ENCODE data around the gene TCP1.

The TCP1 gene

DNA sequence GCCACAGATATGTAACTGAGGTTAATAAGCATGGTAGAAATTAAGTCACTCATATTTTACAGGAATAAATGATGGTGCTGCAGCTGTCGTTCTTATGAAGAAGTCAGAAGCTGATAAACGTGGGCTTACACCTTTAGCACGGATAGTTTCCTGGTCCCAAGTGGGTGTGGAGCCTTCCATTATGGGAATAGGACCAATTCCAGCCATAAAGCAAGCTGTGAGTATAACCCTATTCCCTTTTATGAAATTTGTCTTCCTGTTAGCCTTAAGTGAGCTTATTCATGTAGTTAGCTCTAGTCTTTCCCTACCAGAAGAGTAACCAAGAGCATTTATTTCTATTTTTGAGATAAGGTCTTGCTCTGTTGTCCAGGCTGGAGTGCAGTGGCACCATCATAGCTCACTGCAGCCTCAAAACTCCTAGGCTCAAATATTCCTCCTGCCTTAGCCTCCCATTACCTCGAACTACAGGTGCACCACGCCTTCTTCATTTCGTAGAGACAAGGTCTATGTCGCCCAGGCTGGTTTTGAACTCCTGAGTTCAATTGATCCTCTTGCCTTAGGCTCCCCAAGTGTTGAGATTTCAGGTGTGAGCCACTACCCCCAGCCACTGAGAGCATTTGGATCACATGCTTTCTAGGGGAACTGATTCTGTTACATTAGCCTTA, 12.0 kb downstream of the TCP1 start:
- TF ChIP-seq, protein P1, sequence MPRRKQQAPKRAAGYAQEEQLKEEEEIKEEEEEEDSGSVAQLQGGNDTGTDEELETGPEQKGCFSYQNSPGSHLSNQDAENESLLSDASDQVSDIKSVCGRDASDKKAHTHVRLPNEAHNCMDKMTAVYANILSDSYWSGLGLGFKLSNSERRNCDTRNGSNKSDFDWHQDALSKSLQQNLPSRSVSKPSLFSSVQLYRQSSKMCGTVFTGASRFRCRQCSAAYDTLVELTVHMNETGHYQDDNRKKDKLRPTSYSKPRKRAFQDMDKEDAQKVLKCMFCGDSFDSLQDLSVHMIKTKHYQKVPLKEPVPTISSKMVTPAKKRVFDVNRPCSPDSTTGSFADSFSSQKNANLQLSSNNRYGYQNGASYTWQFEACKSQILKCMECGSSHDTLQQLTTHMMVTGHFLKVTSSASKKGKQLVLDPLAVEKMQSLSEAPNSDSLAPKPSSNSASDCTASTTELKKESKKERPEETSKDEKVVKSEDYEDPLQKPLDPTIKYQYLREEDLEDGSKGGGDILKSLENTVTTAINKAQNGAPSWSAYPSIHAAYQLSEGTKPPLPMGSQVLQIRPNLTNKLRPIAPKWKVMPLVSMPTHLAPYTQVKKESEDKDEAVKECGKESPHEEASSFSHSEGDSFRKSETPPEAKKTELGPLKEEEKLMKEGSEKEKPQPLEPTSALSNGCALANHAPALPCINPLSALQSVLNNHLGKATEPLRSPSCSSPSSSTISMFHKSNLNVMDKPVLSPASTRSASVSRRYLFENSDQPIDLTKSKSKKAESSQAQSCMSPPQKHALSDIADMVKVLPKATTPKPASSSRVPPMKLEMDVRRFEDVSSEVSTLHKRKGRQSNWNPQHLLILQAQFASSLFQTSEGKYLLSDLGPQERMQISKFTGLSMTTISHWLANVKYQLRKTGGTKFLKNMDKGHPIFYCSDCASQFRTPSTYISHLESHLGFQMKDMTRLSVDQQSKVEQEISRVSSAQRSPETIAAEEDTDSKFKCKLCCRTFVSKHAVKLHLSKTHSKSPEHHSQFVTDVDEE (CRISPR knock-in tag; IDR thresholded peaks at IDR 0.05): no peak
- TF ChIP-seq BACH2 (CRISPR knock-in tag; IDR thresholded peaks at IDR 0.05; ENCODE audit: borderline replicate concordance): no peak
- TF ChIP-seq, protein P2, sequence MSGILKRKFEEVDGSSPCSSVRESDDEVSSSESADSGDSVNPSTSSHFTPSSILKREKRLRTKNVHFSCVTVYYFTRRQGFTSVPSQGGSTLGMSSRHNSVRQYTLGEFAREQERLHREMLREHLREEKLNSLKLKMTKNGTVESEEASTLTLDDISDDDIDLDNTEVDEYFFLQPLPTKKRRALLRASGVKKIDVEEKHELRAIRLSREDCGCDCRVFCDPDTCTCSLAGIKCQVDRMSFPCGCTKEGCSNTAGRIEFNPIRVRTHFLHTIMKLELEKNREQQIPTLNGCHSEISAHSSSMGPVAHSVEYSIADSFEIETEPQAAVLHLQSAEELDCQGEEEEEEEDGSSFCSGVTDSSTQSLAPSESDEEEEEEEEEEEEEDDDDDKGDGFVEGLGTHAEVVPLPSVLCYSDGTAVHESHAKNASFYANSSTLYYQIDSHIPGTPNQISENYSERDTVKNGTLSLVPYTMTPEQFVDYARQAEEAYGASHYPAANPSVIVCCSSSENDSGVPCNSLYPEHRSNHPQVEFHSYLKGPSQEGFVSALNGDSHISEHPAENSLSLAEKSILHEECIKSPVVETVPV (CRISPR knock-in tag; IDR thresholded peaks at IDR 0.05): no peak
- no peak for TF ChIP-seq GLIS3 (CRISPR knock-in tag; IDR thresholded peaks at IDR 0.05)
- no peak for TF ChIP-seq TCF4 (CRISPR knock-in tag; IDR thresholded peaks at IDR 0.05; ENCODE audit: borderline replicate concordance)
- no peak for TF ChIP-seq ZC3H10 (CRISPR knock-in tag; IDR thresholded peaks at IDR 0.05)
- TF ChIP-seq, protein P3, sequence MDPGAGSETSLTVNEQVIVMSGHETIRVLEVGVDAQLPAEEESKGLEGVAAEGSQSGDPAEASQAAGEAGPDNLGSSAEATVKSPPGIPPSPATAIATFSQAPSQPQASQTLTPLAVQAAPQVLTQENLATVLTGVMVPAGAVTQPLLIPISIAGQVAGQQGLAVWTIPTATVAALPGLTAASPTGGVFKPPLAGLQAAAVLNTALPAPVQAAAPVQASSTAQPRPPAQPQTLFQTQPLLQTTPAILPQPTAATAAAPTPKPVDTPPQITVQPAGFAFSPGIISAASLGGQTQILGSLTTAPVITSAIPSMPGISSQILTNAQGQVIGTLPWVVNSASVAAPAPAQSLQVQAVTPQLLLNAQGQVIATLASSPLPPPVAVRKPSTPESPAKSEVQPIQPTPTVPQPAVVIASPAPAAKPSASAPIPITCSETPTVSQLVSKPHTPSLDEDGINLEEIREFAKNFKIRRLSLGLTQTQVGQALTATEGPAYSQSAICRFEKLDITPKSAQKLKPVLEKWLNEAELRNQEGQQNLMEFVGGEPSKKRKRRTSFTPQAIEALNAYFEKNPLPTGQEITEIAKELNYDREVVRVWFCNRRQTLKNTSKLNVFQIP (CRISPR knock-in tag; IDR thresholded peaks at IDR 0.05; ENCODE audit: borderline replicate concordance, low read depth): no peak
- TF ChIP-seq ISL1 (CRISPR knock-in tag; IDR thresholded peaks at IDR 0.05): no peak
- no peak for TF ChIP-seq TOX (CRISPR knock-in tag; IDR thresholded peaks at IDR 0.05; ENCODE audit: borderline replicate concordance)
- TF ChIP-seq, protein P4, sequence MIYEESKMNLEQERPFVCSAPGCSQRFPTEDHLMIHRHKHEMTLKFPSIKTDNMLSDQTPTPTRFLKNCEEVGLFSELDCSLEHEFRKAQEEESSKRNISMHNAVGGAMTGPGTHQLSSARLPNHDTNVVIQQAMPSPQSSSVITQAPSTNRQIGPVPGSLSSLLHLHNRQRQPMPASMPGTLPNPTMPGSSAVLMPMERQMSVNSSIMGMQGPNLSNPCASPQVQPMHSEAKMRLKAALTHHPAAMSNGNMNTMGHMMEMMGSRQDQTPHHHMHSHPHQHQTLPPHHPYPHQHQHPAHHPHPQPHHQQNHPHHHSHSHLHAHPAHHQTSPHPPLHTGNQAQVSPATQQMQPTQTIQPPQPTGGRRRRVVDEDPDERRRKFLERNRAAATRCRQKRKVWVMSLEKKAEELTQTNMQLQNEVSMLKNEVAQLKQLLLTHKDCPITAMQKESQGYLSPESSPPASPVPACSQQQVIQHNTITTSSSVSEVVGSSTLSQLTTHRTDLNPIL (CRISPR knock-in tag; IDR thresholded peaks at IDR 0.05; ENCODE audit: low read depth): no peak
- TF ChIP-seq ZNF8 (CRISPR knock-in tag; IDR thresholded peaks at IDR 0.05): no peak
- TF ChIP-seq SNAI2 (CRISPR knock-in tag; IDR thresholded peaks at IDR 0.05): no peak

DNA sequence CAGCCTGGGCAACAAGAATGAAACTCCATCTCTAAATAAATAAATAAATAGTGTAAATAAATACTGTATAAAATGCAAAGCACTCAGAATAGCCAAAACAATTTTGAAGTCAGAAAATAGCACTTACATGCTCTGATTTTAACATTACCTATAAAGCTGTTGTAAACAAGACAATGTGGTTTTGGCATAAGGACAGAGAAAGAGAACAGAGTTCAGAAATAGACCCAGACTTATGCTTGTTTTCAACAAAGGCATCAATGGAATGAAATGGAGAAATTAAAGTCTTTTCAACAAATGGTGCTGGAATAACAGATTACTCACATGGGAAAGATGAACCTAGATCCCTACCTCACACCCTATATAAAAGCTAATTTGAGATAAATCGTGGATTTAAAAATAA, 17.2 kb downstream of the TCP1 start:
- ATAC-seq: no peak
- TF ChIP-seq ISL1 (CRISPR knock-in tag; IDR thresholded peaks at IDR 0.05) (no peak), ZFP30 (CRISPR knock-in tag; IDR thresholded peaks at IDR 0.05) (no peak), BACH2 (CRISPR knock-in tag; IDR thresholded peaks at IDR 0.05; ENCODE audit: borderline replicate concordance) (no peak), CSDC2 (CRISPR knock-in tag; IDR thresholded peaks at IDR 0.05) (no peak), GLIS3 (CRISPR knock-in tag; IDR thresholded peaks at IDR 0.05) (no peak), ZNF8 (CRISPR knock-in tag; IDR thresholded peaks at IDR 0.05) (no peak)
- TF ChIP-seq, protein P2 (CRISPR knock-in tag; IDR thresholded peaks at IDR 0.05): no peak
- TF ChIP-seq, protein P3 (CRISPR knock-in tag; IDR thresholded peaks at IDR 0.05; ENCODE audit: borderline replicate concordance, low read depth): no peak
- TF ChIP-seq, protein P5, sequence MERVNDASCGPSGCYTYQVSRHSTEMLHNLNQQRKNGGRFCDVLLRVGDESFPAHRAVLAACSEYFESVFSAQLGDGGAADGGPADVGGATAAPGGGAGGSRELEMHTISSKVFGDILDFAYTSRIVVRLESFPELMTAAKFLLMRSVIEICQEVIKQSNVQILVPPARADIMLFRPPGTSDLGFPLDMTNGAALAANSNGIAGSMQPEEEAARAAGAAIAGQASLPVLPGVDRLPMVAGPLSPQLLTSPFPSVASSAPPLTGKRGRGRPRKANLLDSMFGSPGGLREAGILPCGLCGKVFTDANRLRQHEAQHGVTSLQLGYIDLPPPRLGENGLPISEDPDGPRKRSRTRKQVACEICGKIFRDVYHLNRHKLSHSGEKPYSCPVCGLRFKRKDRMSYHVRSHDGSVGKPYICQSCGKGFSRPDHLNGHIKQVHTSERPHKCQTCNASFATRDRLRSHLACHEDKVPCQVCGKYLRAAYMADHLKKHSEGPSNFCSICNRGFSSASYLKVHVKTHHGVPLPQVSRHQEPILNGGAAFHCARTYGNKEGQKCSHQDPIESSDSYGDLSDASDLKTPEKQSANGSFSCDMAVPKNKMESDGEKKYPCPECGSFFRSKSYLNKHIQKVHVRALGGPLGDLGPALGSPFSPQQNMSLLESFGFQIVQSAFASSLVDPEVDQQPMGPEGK (CRISPR knock-in tag; IDR thresholded peaks at IDR 0.05; ENCODE audit: borderline replicate concordance): no peak
- TF ChIP-seq, protein P1 (CRISPR knock-in tag; IDR thresholded peaks at IDR 0.05): no peak

More for the DNA sequence above, 12.0 kb downstream of the TCP1 start:
- no peak; the same call in 2 of the 3 replicates for ATAC-seq
